ENCODE data around the gene MICU2. TPM values are rescaled to one million over a fixed set of nuclear protein-coding genes. Genes with fewer than 3 reads are reported as not detected.
A peak's percentile ranks its signal among the peaks of the same experiment; 100 is the strongest.

Gene MICU2
- total and polyA plus RNA-seq, 9 donors = 57.5 to 78.8 (median 64.4) TPM

GRCh38 chr13:21620861-21621260 lies 16.9 kb upstream of the MICU2 start:
- Histone ChIP-seq H3K9me3 (replicated peaks; ENCODE audit: control insufficient read depth, low read depth, low read length) (no peaks in the 10 kb centered on the region), H3K36me3 (ENCODE audit: control insufficient read depth, insufficient read depth, low read length) (no peaks in the 10 kb centered on the region), H3K27me3 (ENCODE audit: control insufficient read depth, insufficient read depth, low read length) (peaks cover 2% of the 10 kb centered on the region), H3K27ac (ENCODE audit: low read length) (no peak overlapping the region), H3K4me1 (ENCODE audit: control insufficient read depth, insufficient read depth, low read length) (peaks cover 2% of the 10 kb centered on the region), H3K4me3 (ENCODE audit: low read length) (no peak overlapping the region)
- DNase-seq = no peak
- WGBS (ENCODE audit: insufficient coverage) = 36% methylated on average over 2 of the region's 3 CpGs

DNA sequence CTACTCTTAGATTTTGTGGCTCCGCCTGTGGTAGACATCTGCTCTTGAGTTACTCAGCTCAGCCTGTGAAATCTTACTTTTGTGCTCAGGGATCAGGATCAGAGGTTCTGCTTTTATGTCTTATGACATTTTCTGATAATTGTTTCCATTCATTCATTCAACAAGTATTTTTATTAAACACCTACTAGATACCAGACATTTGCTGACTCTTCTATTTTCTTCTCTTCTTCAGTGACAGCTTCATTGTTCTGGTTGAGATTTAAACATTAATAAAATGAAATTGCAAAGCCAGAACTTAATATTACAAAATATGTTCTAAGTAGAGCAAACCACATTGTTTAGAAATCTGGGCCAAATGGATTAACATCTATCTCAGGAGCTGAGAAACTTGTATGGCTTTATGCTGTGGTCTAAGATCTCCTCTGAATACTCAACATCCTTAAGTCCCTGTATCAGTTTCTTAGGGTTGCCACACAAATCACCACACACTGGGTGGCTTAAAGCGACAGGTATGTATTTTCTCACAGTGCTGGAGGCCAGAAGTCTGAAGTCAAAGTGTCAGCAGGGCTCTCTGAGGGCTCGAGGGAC lies 15.8 kb upstream of the MICU2 start:
- Histone ChIP-seq H3K27me3 (ENCODE audit: control insufficient read depth, insufficient read depth, low read length) (peaks cover 2% of the 10 kb centered on the region), H3K27ac (ENCODE audit: low read length) (no peak overlapping the region), H3K9me3 (replicated peaks; ENCODE audit: control insufficient read depth, low read depth, low read length) (no peaks in the 10 kb centered on the region), H3K4me1 (ENCODE audit: control insufficient read depth, insufficient read depth, low read length) (peaks cover 2% of the 10 kb centered on the region), H3K4me3 (ENCODE audit: low read length) (no peak overlapping the region), H3K36me3 (ENCODE audit: control insufficient read depth, insufficient read depth, low read length) (no peaks in the 10 kb centered on the region)
- DNase-seq = no peak
- 70% methylated on average over 2 of the region's 3 CpGs for WGBS (ENCODE audit: insufficient coverage)

- no peak overlapping the region for H3K27ac ChIP-seq (ENCODE audit: low read length)
- no peaks in the 10 kb centered on the region for H3K36me3 ChIP-seq (ENCODE audit: control insufficient read depth, insufficient read depth, low read length)
- H3K4me1 ChIP-seq (ENCODE audit: control insufficient read depth, insufficient read depth, low read length) = peaks cover 2% of the 10 kb centered on the region
- no peak for DNase-seq
- peaks cover 2% of the 10 kb centered on the region for H3K27me3 ChIP-seq (ENCODE audit: control insufficient read depth, insufficient read depth, low read length)
- H3K4me3 ChIP-seq (ENCODE audit: low read length) = no peak overlapping the region
- no peaks in the 10 kb centered on the region for H3K9me3 ChIP-seq (replicated peaks; ENCODE audit: control insufficient read depth, low read depth, low read length)
- 21% methylated on average over 2 of the region's 3 CpGs for WGBS (ENCODE audit: insufficient coverage)
These were observed 12.9 kb upstream of the MICU2 start for GRCh38 chr13:21616880-21617279.

DNA sequence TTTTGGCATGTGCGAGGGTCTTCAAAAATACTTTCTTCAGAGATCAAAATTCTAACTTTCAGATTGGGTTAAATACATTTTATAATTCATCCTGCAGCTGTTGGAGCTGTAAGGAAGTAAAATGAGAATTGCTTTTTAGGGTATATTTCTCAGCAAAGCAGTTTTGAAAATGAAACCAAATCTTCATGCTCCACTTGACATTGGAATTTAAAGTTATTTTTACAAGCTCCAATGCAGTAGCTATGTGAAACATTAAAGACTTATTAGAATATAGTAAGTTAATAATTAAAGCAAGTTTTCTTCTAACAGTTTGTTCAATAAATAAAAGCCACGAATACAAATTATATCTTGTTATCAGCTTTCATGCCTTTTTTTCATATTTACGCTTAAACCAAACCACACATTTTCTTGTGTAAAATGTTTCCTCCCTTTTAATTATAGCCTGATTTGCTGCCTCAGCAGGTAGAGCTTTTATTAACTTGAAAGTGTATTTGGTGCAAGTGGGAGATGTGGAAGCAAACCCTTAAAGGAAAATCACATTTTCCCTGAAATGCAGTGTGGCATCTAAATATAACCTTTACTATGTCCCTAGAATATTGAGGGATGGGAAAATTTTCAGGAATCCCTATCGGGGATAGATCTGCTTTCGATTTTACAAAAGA lies 12.4 kb upstream of the MICU2 start:
- H3K4me3 ChIP-seq (ENCODE audit: low read length) = no peak overlapping the region
- peaks cover 2% of the 10 kb centered on the region for H3K4me1 ChIP-seq (ENCODE audit: control insufficient read depth, insufficient read depth, low read length)
- no CpG with 5 or more reads among the region's 5 CpGs for WGBS (ENCODE audit: insufficient coverage)
- H3K27ac ChIP-seq (ENCODE audit: low read length) = no peak overlapping the region
- no peaks in the 10 kb centered on the region for H3K9me3 ChIP-seq (replicated peaks; ENCODE audit: control insufficient read depth, low read depth, low read length)
- no peaks in the 10 kb centered on the region for H3K36me3 ChIP-seq (ENCODE audit: control insufficient read depth, insufficient read depth, low read length)
- DNase-seq = no peak
- peaks cover 2% of the 10 kb centered on the region for H3K27me3 ChIP-seq (ENCODE audit: control insufficient read depth, insufficient read depth, low read length)

DNA sequence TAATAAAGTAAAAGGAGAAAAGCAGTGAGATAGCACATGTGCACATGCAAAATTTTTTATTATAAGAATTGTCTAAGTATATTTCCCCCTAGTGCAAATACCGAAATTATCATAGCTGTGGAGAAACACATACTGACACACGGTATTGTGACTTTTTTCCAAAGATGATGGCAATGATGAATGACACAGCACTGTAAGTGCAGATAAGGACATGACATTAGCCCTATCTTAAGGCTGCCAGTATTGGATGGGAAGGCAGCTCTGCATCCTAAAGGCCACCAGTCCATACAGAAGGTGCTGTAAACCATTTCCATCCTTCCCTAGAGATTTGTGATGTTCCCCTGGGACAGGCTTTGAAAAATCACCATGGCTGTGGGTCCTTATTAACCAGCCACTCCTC lies 11.5 kb upstream of the MICU2 start:
- no peak overlapping the region for H3K4me3 ChIP-seq (ENCODE audit: low read length)
- peaks cover 2% of the 10 kb centered on the region for H3K4me1 ChIP-seq (ENCODE audit: control insufficient read depth, insufficient read depth, low read length)
- H3K36me3 ChIP-seq (ENCODE audit: control insufficient read depth, insufficient read depth, low read length) = no peaks in the 10 kb centered on the region
- DNase-seq = no peak
- no peak overlapping the region for H3K27ac ChIP-seq (ENCODE audit: low read length)
- WGBS (ENCODE audit: insufficient coverage) = no CpG with 5 or more reads among the region's 2 CpGs
- H3K9me3 ChIP-seq (replicated peaks; ENCODE audit: control insufficient read depth, low read depth, low read length) = no peaks in the 10 kb centered on the region
- peaks cover 2% of the 10 kb centered on the region for H3K27me3 ChIP-seq (ENCODE audit: control insufficient read depth, insufficient read depth, low read length)

DNA sequence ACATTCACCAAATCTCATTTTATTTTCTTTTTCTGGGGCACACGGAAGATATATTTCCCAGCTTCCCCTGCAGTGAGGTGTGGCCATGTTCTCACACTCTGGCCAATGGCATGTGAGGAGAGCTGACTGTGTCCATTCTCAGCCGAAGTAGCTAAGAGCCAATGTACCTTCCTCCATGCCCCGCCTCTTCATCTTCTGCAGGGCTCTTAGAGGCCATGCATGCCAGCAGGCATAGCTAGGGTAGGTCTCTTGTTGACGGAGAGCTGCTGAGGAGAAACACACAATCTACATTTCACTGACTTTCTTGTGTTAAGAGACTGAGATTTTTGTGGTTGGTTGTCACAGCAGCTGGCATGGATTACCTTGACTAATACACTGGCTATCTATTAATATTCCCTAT lies 9.8 kb upstream of the MICU2 start:
- Histone ChIP-seq H3K9me3 (replicated peaks; ENCODE audit: control insufficient read depth, low read depth, low read length) (no peaks in the 10 kb centered on the region), H3K27ac (ENCODE audit: low read length) (no peak overlapping the region), H3K36me3 (ENCODE audit: control insufficient read depth, insufficient read depth, low read length) (no peaks in the 10 kb centered on the region), H3K4me1 (ENCODE audit: control insufficient read depth, insufficient read depth, low read length) (peaks cover 2% of the 10 kb centered on the region), H3K27me3 (ENCODE audit: control insufficient read depth, insufficient read depth, low read length) (no peaks in the 10 kb centered on the region), H3K4me3 (ENCODE audit: low read length) (no peak overlapping the region)
- WGBS (ENCODE audit: insufficient coverage) = 83% methylated on average over 1 of the region's 4 CpGs
- DNase-seq = no peak

- Histone ChIP-seq H3K36me3 (ENCODE audit: control insufficient read depth, insufficient read depth, low read length) (no peaks in the 10 kb centered on the region), H3K4me3 (ENCODE audit: low read length) (no peak overlapping the region), H3K27ac (ENCODE audit: low read length) (no peak overlapping the region), H3K27me3 (ENCODE audit: control insufficient read depth, insufficient read depth, low read length) (peaks cover 4% of the 10 kb centered on the region), H3K9me3 (replicated peaks; ENCODE audit: control insufficient read depth, low read depth, low read length) (no peaks in the 10 kb centered on the region), H3K4me1 (ENCODE audit: control insufficient read depth, insufficient read depth, low read length) (no peaks in the 10 kb centered on the region)
- 93% methylated on average over 21 of the region's 21 CpGs for WGBS (ENCODE audit: insufficient coverage)
- no peak for DNase-seq
These were observed 7.4 kb upstream of the MICU2 start for GRCh38 chr13:21611385-21611784.

- Histone ChIP-seq H3K4me3 (ENCODE audit: low read length) (no peak overlapping the region), H3K36me3 (ENCODE audit: control insufficient read depth, insufficient read depth, low read length) (no peaks in the 10 kb centered on the region), H3K27me3 (ENCODE audit: control insufficient read depth, insufficient read depth, low read length) (peaks cover 4% of the 10 kb centered on the region), H3K9me3 (replicated peaks; ENCODE audit: control insufficient read depth, low read depth, low read length) (no peaks in the 10 kb centered on the region), H3K27ac (ENCODE audit: low read length) (no peak overlapping the region), H3K4me1 (ENCODE audit: control insufficient read depth, insufficient read depth, low read length) (no peaks in the 10 kb centered on the region)
- DNase-seq = no peak
- 93% methylated on average over 12 of the region's 12 CpGs for WGBS (ENCODE audit: insufficient coverage)
These were observed 6.7 kb upstream of the MICU2 start for GRCh38 chr13:21610687-21611086.

- H3K27me3 ChIP-seq (ENCODE audit: control insufficient read depth, insufficient read depth, low read length) = peaks cover 4% of the 10 kb centered on the region
- H3K27ac ChIP-seq (ENCODE audit: low read length) = no peak overlapping the region
- DNase-seq = no peak
- H3K4me1 ChIP-seq (ENCODE audit: control insufficient read depth, insufficient read depth, low read length) = no peaks in the 10 kb centered on the region
- WGBS (ENCODE audit: insufficient coverage) = 100% methylated on average over 1 of the region's 4 CpGs
- H3K36me3 ChIP-seq (ENCODE audit: control insufficient read depth, insufficient read depth, low read length) = no peaks in the 10 kb centered on the region
- no peak overlapping the region for H3K4me3 ChIP-seq (ENCODE audit: low read length)
- H3K9me3 ChIP-seq (replicated peaks; ENCODE audit: control insufficient read depth, low read depth, low read length) = no peaks in the 10 kb centered on the region
These were observed 5.0 kb upstream of the MICU2 start for GRCh38 chr13:21608961-21609360.

DNA sequence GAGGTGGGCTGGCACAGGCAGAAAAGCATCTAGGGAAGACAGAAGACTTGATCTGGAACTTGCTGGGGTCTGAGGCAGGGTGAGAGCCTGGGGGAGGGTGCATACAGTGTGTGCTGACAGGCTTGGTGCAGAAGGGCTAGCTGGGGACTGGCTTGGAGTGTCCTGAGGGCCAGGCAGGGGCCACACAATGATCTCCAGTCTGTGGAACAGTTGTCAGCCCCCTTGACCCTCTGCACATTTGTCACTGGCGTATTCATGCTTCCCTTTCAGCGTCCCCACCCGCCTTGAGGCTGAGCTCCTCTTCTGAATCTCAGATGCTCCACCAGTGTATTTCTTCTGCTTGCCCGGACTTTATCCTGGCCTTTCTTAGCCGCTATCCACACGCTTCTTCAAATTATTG lies 2.8 kb upstream of the MICU2 start:
- Histone ChIP-seq H3K36me3 (ENCODE audit: control insufficient read depth, insufficient read depth, low read length) (no peaks in the 10 kb centered on the region), H3K9me3 (replicated peaks; ENCODE audit: control insufficient read depth, low read depth, low read length) (no peaks in the 10 kb centered on the region), H3K4me1 (ENCODE audit: control insufficient read depth, insufficient read depth, low read length) (no peaks in the 10 kb centered on the region), H3K4me3 (ENCODE audit: low read length) (no peak overlapping the region), H3K27ac (ENCODE audit: low read length) (peak overlapping the region; percentile 38), H3K27me3 (ENCODE audit: control insufficient read depth, insufficient read depth, low read length) (peaks cover 4% of the 10 kb centered on the region)
- 83% methylated on average over 4 of the region's 6 CpGs for WGBS (ENCODE audit: insufficient coverage)
- no peak for DNase-seq

Measured in muscle of leg (tissue), 11 donors.